K562 (cell line): Measurements from ENCODE around the gene KLK15.

ENCODE experiments used
- CHD1 ChIP-seq: fragments of 200-600 bp; sonication (generic); IDR thresholded peaks from one replicate; pipeline ENCODE4 v1.6.1; 2012; ENCODE audit warnings: mild to moderate bottlenecking, moderate library complexity, low read length, inconsistent platforms
- TSC22D4 ChIP-seq: fragments of 450-650 bp; IDR thresholded peaks from 2 replicates; pipeline ENCODE4 v1.6.1; 2016; ENCODE audit warnings: missing genetic modification characterization, missing biosample characterization, control low read depth
- TF ChIP-seq, protein P1 (sequence below), 3 experiments: IDR thresholded peaks in 2 of 3; conservative IDR thresholded peaks in 1 of 3; 2 replicates each; pipeline ENCODE4 v1.5.1; 2011 to 2012; ENCODE audit warnings: low read length in 3 of 3, mild to moderate bottlenecking in 3 of 3, control low read depth in 2 of 3, improper control_type of control experiment in 1 of 3, inconsistent platforms in 1 of 3, low read depth in 1 of 3, mixed read lengths in 1 of 3, moderate library complexity in 1 of 3; ENCODE audit not compliant: insufficient read depth in 2 of 3

- TF ChIP-seq, protein P1, sequence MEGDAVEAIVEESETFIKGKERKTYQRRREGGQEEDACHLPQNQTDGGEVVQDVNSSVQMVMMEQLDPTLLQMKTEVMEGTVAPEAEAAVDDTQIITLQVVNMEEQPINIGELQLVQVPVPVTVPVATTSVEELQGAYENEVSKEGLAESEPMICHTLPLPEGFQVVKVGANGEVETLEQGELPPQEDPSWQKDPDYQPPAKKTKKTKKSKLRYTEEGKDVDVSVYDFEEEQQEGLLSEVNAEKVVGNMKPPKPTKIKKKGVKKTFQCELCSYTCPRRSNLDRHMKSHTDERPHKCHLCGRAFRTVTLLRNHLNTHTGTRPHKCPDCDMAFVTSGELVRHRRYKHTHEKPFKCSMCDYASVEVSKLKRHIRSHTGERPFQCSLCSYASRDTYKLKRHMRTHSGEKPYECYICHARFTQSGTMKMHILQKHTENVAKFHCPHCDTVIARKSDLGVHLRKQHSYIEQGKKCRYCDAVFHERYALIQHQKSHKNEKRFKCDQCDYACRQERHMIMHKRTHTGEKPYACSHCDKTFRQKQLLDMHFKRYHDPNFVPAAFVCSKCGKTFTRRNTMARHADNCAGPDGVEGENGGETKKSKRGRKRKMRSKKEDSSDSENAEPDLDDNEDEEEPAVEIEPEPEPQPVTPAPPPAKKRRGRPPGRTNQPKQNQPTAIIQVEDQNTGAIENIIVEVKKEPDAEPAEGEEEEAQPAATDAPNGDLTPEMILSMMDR (IDR thresholded peaks at IDR 0.05 in 2 of 3, conservative IDR thresholded peaks at IDR 0.05 in 1 of 3; ENCODE audit: insufficient read depth in 2 of 3, low read depth in 1 of 3, low read length in 3 of 3), result no peak
- TF ChIP-seq TSC22D4 (tag) (no peak), CHD1 (no peak)
Measured at GRCh38 chr19:50790922-50791467, 42.4 kb downstream of the KLK15 start.
